Measurements from ENCODE around the gene HS1BP3.

The HS1BP3 gene

GRCh38 chr2:20626698-20627513, 24.0 kb downstream of the HS1BP3 start:
- DNase-seq: peak; percentile 5

DNA sequence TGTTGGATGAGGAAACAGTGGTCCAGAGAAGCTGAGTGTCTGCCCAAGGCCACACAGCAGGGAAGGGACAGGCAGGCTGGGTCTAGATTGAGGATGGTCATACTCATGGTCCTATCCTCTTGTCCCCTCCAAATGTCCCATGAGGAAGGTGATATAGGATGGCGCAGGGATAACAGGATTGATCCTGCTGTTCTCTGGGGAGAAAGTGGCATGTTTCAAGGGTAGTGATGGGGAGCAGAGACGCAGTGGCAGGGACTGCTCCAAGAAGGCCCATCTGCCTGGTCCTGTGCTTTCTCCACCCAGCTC, 24.6 kb downstream of the HS1BP3 start:
- no peak for DNase-seq

- DNase-seq: peak; percentile 10
Observed at GRCh38 chr2:20625491-20626391, 25.2 kb downstream of the HS1BP3 start.

DNA sequence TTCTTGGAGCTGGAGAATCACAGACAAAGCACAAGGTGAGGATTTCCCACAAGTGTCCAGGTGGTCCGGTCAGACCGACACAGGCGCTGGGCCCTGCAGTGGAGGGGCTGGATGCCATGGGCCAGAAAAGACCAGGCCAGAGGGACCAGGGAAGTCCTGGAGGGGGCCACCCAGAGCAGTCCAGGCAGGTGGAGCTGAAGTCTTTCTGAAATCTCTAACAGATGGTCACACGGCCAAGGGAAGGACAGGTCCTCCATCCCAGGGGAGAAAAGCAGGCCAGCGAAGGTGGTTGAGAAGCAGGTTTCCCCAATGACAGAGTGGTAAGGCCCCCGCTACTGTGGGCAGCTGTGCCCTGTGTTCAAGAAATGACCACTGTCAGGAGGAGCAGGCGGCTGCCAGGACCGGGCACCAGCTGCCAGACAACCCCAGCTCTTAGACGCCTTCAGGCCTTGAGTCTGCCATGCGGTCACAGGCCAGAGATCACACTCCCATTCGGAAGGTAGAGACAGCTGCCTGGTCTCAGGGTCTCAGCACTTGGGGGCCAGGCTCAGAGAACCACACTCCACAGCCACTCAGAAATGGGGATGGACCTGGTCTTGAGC, 25.9 kb downstream of the HS1BP3 start:
- DNase-seq: peak; percentile 6

- DNase-seq: no peak
Observed at GRCh38 chr2:20624156-20624883, 26.6 kb downstream of the HS1BP3 start.

GRCh38 chr2:20623741-20624155, 27.1 kb downstream of the HS1BP3 start:
- DNase-seq: peak; percentile 9

- peak; percentile 10 for DNase-seq
Observed at GRCh38 chr2:20623241-20623640, 27.7 kb downstream of the HS1BP3 start.

DNA sequence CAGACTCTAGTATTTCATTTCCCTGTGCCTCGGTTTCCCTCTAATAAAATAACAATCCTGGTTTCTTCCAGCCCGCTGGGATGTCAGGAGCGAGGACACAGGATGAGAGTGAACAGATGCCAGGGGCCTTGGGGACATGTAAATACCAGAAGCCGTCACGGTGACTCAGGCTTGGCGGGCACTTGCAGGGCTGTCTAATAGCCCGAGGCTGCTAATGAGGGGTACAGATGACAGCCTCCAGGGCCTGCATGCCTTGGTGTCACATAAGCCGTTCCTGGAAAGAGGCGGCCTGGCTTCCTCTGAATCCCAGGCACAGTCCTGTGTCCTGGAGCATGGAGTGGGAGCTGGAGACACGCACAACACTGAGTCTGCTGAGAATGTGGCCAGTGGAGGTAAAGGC, 28.2 kb downstream of the HS1BP3 start:
- no peak for DNase-seq

DNA sequence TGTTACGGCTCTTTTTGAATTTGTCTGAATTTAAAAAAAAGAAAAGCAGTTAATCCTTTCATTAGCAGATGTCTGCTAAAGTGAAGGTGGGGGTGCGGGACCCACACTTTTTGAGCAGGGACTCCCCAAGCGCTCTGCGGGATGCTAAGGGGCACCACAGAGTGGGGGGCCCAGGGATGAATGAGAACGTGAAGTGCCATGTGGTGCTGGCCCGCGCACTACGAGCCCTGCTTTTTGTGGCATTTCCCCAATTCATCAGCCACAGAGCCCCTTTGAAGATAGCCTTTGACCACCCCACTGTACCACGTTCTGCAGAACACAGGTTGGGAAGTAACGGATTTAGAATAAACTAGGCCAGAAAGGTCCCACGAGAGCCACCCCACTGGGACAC, 28.6 kb downstream of the HS1BP3 start:
- DNase-seq: peak; percentile 5

- no peak for DNase-seq
Observed at GRCh38 chr2:20621366-20622295, 29.3 kb downstream of the HS1BP3 start.

DNA sequence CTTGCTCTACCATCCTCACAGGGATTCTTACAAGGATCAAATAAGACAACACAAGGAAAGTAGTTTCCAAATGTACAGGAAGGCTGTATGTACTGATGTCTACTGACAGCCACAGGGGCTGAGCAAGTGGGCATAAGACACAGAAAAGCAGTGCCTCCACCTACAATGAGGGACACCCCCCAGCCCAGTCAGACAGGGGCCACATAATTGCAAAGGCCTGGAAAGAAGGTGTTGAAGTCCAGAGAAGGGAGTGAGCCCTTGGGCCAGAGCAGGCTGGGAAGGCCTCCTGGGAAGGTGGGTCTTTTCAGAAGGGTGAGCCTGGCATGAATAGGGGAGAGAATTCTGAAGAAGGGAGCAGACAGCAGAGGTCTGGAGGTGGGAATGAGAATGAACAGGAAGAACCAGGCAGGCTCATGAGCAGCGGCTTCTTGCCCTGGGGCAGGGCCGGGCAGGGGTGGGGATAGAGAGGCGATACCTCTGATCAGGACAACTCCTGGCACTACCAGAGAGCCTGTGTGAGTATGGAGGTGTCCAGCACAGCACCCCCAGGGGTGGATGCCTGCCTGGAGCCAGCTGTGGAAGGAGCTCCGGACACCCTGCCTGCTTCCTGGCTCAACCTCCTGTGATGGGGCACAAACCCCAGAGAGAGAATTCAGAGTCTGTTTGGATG, 30.1 kb downstream of the HS1BP3 start:
- DNase-seq: no peak

GRCh38 chr2:20620271-20620681, 30.6 kb downstream of the HS1BP3 start:
- no peak for DNase-seq

- no peak for DNase-seq
Observed at GRCh38 chr2:20619624-20620024, 31.3 kb downstream of the HS1BP3 start.

DNA sequence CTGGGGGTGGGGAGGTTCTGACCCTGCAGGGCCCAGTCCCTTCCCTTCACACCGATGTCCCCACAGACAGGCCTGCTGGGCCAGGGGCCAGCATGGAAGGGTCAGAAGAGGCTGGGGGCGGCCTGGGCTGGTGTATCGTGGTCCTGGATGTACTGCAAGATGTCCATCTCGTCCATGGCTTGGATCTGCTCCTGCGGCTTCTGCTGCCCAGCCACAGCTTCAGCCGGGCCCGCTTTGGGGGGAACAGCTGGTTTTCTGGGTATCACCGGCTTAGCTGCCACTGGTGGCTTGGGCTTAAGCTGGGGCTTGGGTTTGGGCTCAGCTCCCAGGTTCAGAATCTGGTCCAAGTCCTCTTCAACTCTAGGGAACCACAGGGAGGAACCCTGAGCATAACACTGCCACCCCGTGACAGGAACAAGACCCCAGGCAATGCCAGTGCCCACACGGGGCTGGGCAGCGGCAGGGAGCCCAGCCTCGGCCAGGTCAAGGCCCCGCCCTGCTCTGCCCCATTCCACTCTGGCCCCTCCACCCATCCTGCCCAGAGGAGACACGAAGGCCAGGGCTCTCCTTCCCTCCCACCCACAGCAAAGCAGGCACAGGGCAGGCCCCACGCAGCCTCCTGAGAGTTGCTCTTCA, 31.9 kb downstream of the HS1BP3 start:
- DNase-seq: no peak

DNA sequence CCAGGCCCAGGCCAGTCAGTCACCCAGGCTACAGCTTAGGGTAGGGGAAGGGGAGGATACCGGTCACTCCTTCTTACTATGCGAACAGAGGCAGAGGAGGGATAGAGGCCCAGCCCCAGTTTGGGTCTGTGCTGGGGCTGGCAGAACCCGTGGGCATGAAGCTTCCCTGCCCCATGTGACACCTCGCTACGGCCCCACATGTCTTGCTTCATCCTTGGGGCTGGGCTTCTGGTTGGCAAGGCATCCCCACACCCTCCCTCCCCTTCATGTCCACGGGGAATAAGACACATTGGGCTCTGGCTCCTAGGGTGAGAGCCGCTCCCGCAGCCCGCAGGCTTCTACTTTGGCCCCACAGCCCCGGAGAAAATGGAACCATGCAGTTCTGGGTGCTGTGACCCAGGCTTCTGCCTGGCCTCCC, 32.4 kb downstream of the HS1BP3 start:
- no peak for DNase-seq

- peak; percentile 8 for DNase-seq
Observed at GRCh38 chr2:20617892-20618467, 32.9 kb downstream of the HS1BP3 start.

- peak; percentile 8 for DNase-seq
Observed at GRCh38 chr2:20617081-20617575, 33.8 kb downstream of the HS1BP3 start.

DNA sequence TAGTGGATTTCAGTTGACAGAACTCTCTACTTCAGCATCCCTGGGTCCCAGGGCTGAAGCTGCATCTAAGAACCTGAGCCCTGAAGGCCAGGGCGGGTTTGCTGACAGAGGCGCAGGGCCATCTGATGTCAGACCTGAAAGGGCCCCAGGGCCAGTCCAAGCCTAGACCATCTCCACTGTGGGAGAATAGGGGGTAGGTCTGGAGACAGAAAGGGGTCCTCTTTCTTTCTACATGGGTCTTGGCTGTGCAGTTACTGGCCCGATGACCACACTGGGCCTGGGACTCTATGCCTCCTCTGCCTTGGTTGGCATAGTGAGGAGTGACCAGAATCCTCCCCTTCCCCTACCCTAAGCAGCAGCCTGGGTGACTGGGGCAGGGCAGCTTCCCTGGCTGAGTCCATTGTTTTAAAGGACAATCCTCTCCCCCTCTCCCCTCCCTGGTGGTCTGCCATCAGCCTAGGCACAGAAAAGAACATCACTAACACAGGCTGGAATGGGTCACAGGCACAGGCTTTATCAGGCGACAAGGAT, 34.5 kb downstream of the HS1BP3 start:
- no peak for DNase-seq

DNA sequence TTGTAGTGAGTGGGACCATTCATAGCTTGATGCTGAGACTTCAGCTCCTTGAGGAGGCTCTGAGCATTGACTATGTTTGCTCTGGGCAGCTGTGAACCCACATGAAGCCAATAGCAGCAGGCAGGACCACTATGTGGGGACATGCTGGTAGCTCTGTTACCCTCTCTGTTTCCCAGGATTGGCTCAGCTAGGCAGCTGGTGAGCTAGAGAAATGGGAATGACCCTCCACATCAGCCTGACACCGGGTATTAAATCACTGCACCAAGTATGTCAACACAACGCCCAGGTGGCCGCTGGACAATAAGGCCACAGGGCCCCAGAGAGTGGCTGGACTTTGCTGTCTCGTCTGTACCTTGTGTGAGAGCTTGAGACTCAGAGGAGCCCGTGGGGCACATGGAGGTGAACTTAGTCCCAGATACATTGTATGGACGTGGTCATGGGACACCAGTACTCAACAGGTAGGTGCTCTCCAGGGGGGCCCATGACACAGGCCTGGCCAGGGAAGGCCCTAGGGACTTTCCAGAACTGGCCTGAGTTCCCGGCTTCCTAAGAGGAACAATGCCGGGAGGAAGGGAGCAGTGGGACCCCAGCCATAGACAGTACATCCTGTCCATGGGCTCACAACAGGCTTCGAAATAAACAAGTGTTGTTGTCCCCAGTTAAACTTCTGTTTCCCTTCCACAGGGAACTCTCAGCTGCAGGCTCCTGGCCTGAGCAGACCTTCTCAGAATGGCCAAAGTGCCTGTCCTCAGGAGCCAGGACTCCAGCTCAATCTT, 35.2 kb downstream of the HS1BP3 start:
- no peak for DNase-seq

Measured in activated CD8-positive, alpha-beta memory T cell treated with anti-CD3 and anti-CD28 coated beads, Interleukin-2, amount 50 U/mL, for 4 hours (primary cell).